H9 (cell line): Measurements from ENCODE around the gene NEK11. TPM values are rescaled to one million over a fixed set of nuclear protein-coding genes. Genes with fewer than 3 reads are reported as not detected.

Source experiments
- DNase-seq: peaks from one replicate; pipeline ENCODE4 v3.0.0-alpha.2; 2017
- H2AFZ ChIP-seq: one replicate; pipeline ENCODE4 v1.6.1; 2013; ENCODE audit warnings: mild to moderate bottlenecking, low read length, control low read depth, moderate library complexity
- H2AK5ac ChIP-seq: 2 replicates; pipeline ENCODE4 v1.6.1; 2013; ENCODE audit warnings: low read length, control low read depth, mixed read lengths; ENCODE audit not compliant: insufficient read length
- H2BK120ac ChIP-seq: one replicate; pipeline ENCODE4 v1.6.1; 2013; ENCODE audit warnings: low read depth, mild to moderate bottlenecking, low read length, control low read depth, inconsistent platforms; ENCODE audit not compliant: poor library complexity, severe bottlenecking
- H2BK12ac ChIP-seq: 2 replicates; pipeline ENCODE4 v1.6.1; 2013; ENCODE audit warnings: low read length, control low read depth, mixed read lengths, low read depth; ENCODE audit not compliant: insufficient read length
- H2BK15ac ChIP-seq: 2 replicates; pipeline ENCODE4 v1.6.1; 2013; ENCODE audit warnings: low read depth, low read length, control low read depth
- H2BK20ac ChIP-seq: one replicate; pipeline ENCODE4 v1.6.1; 2013; ENCODE audit warnings: low read depth, mild to moderate bottlenecking, low read length, control low read depth, inconsistent platforms; ENCODE audit not compliant: poor library complexity, severe bottlenecking
- H2BK5ac ChIP-seq: 2 replicates; pipeline ENCODE4 v1.6.1; 2013; ENCODE audit warnings: low read length, control low read depth, mixed read lengths; ENCODE audit not compliant: insufficient read length
- H3K14ac ChIP-seq: 2 replicates; pipeline ENCODE4 v1.6.1; 2013; ENCODE audit warnings: low read length, control low read depth; ENCODE audit not compliant: insufficient read depth
- H3K18ac ChIP-seq: 2 replicates; pipeline ENCODE4 v1.6.1; 2013; ENCODE audit warnings: low read depth, mild to moderate bottlenecking, mixed read lengths, low read length, control low read depth; ENCODE audit not compliant: insufficient read length
- H3K23ac ChIP-seq: 2 replicates; pipeline ENCODE4 v1.6.1; 2013; ENCODE audit warnings: low read length, control low read depth, mixed read lengths, low read depth; ENCODE audit not compliant: insufficient read length
- H3K23me2 ChIP-seq: 2 replicates; pipeline ENCODE4 v1.6.1; 2013; ENCODE audit warnings: low read depth, mild to moderate bottlenecking, mixed read lengths, low read length, control low read depth; ENCODE audit not compliant: insufficient read length, poor library complexity, severe bottlenecking
- H3K27ac ChIP-seq: 2 replicates; pipeline ENCODE4 v1.5.1; 2013; ENCODE audit warnings: low read length, control low read depth, mixed read lengths, low read depth; ENCODE audit not compliant: insufficient read length
- H3K27me3 ChIP-seq: 2 replicates; pipeline ENCODE4 v1.6.1; 2013; ENCODE audit warnings: low read length, control low read depth, inconsistent platforms; ENCODE audit not compliant: insufficient read depth
- H3K4ac ChIP-seq: 2 replicates; pipeline ENCODE4 v1.6.1; 2013; ENCODE audit warnings: low read depth, mild to moderate bottlenecking, control low read depth, inconsistent platforms, low read length, moderate library complexity
- H3K4me1 ChIP-seq: 2 replicates; pipeline ENCODE4 v1.6.1; 2013; ENCODE audit warnings: low read length, control low read depth, inconsistent platforms; ENCODE audit not compliant: insufficient read depth
- H3K4me2 ChIP-seq: 2 replicates; pipeline ENCODE4 v1.6.1; 2013; ENCODE audit warnings: low read length, control low read depth, mixed read lengths; ENCODE audit not compliant: insufficient read length, insufficient read depth
- H3K56ac ChIP-seq: 2 replicates; pipeline ENCODE4 v1.6.1; 2013; ENCODE audit warnings: low read depth, mild to moderate bottlenecking, mixed read lengths, low read length, control low read depth; ENCODE audit not compliant: insufficient read length
- H3K79me1 ChIP-seq: 2 replicates; pipeline ENCODE4 v1.6.1; 2013; ENCODE audit warnings: low read depth, mild to moderate bottlenecking, moderate library complexity, low read length, control low read depth, inconsistent platforms; ENCODE audit not compliant: insufficient read depth, poor library complexity, severe bottlenecking
- H3K79me2 ChIP-seq: 2 replicates; pipeline ENCODE4 v1.6.1; 2013; ENCODE audit warnings: low read length, control low read depth, inconsistent platforms; ENCODE audit not compliant: insufficient read depth
- H3K9ac ChIP-seq: 2 replicates; pipeline ENCODE4 v1.6.1; 2013; ENCODE audit warnings: low read length, control low read depth, mixed read lengths; ENCODE audit not compliant: insufficient read length; ENCODE audit errors: extremely low read depth
- H3K9me3 ChIP-seq: one replicate; pipeline ENCODE4 v1.6.1; 2013; ENCODE audit warnings: low read depth, low read length, inconsistent platforms; ENCODE audit not compliant: control insufficient read depth
- H3T11ph ChIP-seq: one replicate; pipeline ENCODE4 v1.6.1; 2013; ENCODE audit warnings: mild to moderate bottlenecking, low read length, control low read depth, inconsistent platforms
- H4K20me1 ChIP-seq: one replicate; pipeline ENCODE4 v1.6.1; 2013; ENCODE audit not compliant: control insufficient read depth, insufficient read length, insufficient read depth
- H4K5ac ChIP-seq: 2 replicates; pipeline ENCODE4 v1.6.1; 2013; ENCODE audit warnings: low read depth, mild to moderate bottlenecking, mixed read lengths, low read length, control low read depth; ENCODE audit not compliant: insufficient read length
- H4K8ac ChIP-seq: replicated peaks from 2 replicates; pipeline ENCODE4 v1.6.1; 2013; ENCODE audit warnings: low read length, control low read depth, mixed read lengths, low read depth; ENCODE audit not compliant: insufficient read length
- H4K91ac ChIP-seq: 2 replicates; pipeline ENCODE4 v1.6.1; 2013; ENCODE audit warnings: low read depth, mild to moderate bottlenecking, moderate library complexity, mixed read lengths, low read length, control low read depth; ENCODE audit not compliant: insufficient read length
- H3K27ac Mint-ChIP-seq, 3 experiments: 2 replicates in 2 of 3; 3 replicates in 1 of 3; pipeline ENCODE4 v1.8.0; 2020 to 2021; ENCODE audit warnings: mixed read lengths in 3 of 3, mild to moderate bottlenecking in 1 of 3, moderate library complexity in 1 of 3
- H3K27me3 Mint-ChIP-seq: 2 replicates; pipeline ENCODE4 v1.8.0; 2021; ENCODE audit warnings: low read depth, mild to moderate bottlenecking, moderate library complexity, mixed read lengths
- H3K36me3 Mint-ChIP-seq, 3 experiments: 2 replicates in 2 of 3; 3 replicates in 1 of 3; pipeline ENCODE4 v1.8.0; 2020 to 2021; ENCODE audit warnings: low read depth in 3 of 3, mixed read lengths in 3 of 3; ENCODE audit not compliant: insufficient read depth in 1 of 3
- H3K4me1 Mint-ChIP-seq, 2 experiments: 2 replicates each; pipeline ENCODE4 v1.8.0; 2020; ENCODE audit warnings: mixed read lengths in 2 of 2
- H3K4me3 Mint-ChIP-seq, 2 experiments: 2 replicates in 1 of 2; 3 replicates in 1 of 2; pipeline ENCODE4 v1.8.0; 2020 to 2021; ENCODE audit warnings: mild to moderate bottlenecking in 2 of 2, mixed read lengths in 2 of 2, moderate library complexity in 1 of 2
- H3K9me3 Mint-ChIP-seq, 2 experiments: 2 replicates in 1 of 2; 3 replicates in 1 of 2; pipeline ENCODE4 v1.8.0; 2020; ENCODE audit warnings: mild to moderate bottlenecking in 2 of 2, mixed read lengths in 2 of 2, moderate library complexity in 1 of 2
- CTCF ChIP-seq: fragments of 200-600 bp; sonication (generic); conservative IDR thresholded peaks from 3 replicates; pipeline ENCODE4 v1.8.0; 2021; ENCODE audit warnings: antibody characterized with exemption, mild to moderate bottlenecking
- WGBS: extraction: QIAGEN DNeasy Blood & Tissue Kit; methylation state at CpG from one replicate; pipeline ENCODE4 v1.1.7; 2013; ENCODE audit warnings: missing lambda C conversion rate, low lambda C conversion rate, mixed read lengths; ENCODE audit not compliant: insufficient read length; ENCODE audit errors: extremely low coverage; 5-methylcytosine and 5-hydroxymethylcytosine counted together
- total RNA-seq: library from RNA; stranded (reverse); gene quantifications from 2 replicates; pipeline ENCODE4 v1.2.1, GENCODE V29; 2021

The NEK11 gene
- total RNA-seq, 1 experiment from 2014 or later: 2.5 TPM

GRCh38 chr3:131221731-131222130, 195.1 kb downstream of the NEK11 start:
- no peaks in the 10 kb centered on the region for H3K9me3 ChIP-seq
- no peak overlapping the region for H3K27ac ChIP-seq
- no peak overlapping the region for H3K4me3 Mint-ChIP-seq

More at GRCh38 chr3:131221731-131222130, 195.1 kb downstream of the NEK11 start:
- no peak overlapping the region for H3K23ac ChIP-seq
- no peak overlapping the region for H4K8ac ChIP-seq
- H3K9me3 Mint-ChIP-seq: no peaks in the 10 kb centered on the region; a peak in 1 of 5 replicates
- no peak overlapping the region for H3K4ac ChIP-seq
- no peak overlapping the region for H2BK15ac ChIP-seq
- H2BK20ac ChIP-seq: no peak overlapping the region
- no peaks in the 10 kb centered on the region for H3K27me3 ChIP-seq
- H3K27ac Mint-ChIP-seq: no peak overlapping the region
- no peaks in the 10 kb centered on the region for H3K79me2 ChIP-seq
- H3K4me1 Mint-ChIP-seq: peaks cover 8 to 18% of the 10 kb centered on the region in 2 experiments
- H4K5ac ChIP-seq: no peak overlapping the region
- no peak overlapping the region for H2BK12ac ChIP-seq
- H3T11ph ChIP-seq: no peak overlapping the region
- H3K79me1 ChIP-seq: no peaks in the 10 kb centered on the region
- WGBS: no CpG with 5 or more reads among the region's 4 CpGs
- no peak overlapping the region for H3K18ac ChIP-seq
- no peak overlapping the region for H4K91ac ChIP-seq
- no peaks in the 10 kb centered on the region for H3K23me2 ChIP-seq
- H4K20me1 ChIP-seq: no peaks in the 10 kb centered on the region
- H3K4me2 ChIP-seq: no peak overlapping the region
- H3K4me1 ChIP-seq: peaks cover 3% of the 10 kb centered on the region; the same call in 1 of the 2 replicates
- H3K14ac ChIP-seq: no peak overlapping the region
- no peak overlapping the region for H2BK120ac ChIP-seq
- DNase-seq: no peak
- no peaks in the 10 kb centered on the region for H3K27me3 Mint-ChIP-seq
- TF ChIP-seq CTCF: no peak
- H2BK5ac ChIP-seq: no peak overlapping the region
- no peak overlapping the region for H2AFZ ChIP-seq
- H3K56ac ChIP-seq: no peak overlapping the region
- no peak overlapping the region for H3K9ac ChIP-seq
- no peak overlapping the region for H2AK5ac ChIP-seq
- H3K36me3 Mint-ChIP-seq: no peaks in the 10 kb centered on the region
